ENCODE measurements around the gene CRACR2A.

Gene CRACR2A

GRCh38 chr12:3613641-3614395 is 139.1 kb downstream of the CRACR2A start:
- DNase-seq: no peak

DNA sequence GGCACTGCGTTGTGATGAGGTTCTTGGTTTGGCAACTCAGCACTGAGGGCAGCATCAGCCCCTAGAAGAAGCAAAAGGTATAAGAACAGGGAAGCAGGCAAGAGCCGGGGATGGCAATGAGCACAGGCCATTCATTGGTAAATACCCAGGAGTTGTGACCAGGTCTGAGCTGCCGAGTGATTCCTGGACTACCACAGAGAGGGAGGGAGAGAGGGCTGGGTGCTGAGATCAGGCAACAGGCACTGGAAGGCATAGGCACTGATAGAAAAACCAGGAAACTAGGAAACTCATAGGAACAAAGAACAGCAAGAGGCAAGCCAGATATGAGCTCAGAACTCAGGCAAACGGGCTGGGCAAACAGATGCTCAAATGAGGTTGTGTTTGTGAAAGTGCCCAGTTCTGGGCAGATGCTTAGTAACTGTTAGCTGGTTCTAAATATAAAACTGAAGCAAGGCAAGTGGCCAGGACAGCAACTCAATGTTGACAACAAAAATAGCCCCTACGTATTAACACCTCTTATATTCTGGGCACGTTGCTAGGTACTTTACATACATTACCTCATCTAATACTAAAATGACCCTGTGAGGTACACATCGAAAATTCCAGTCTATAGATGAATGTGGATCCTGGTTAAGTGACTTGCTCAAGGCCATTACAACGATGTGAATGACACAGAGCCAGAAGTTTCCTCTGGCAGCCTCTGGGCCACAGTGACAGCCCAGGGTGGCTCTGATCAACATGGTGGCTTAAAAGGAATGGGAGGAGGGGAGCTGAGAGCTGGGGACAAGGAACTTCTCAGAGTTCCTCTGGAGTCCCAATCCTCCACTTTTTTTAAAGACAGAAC is 140.8 kb downstream of the CRACR2A start:
- DNase-seq: no peak

GRCh38 chr12:3607821-3608220 is 145.1 kb downstream of the CRACR2A start:
- DNase-seq: no peak

- no peak for DNase-seq
Measured at GRCh38 chr12:3607039-3607720, 145.7 kb downstream of the CRACR2A start.

GRCh38 chr12:3606128-3606527 is 146.8 kb downstream of the CRACR2A start:
- no peak for DNase-seq

DNA sequence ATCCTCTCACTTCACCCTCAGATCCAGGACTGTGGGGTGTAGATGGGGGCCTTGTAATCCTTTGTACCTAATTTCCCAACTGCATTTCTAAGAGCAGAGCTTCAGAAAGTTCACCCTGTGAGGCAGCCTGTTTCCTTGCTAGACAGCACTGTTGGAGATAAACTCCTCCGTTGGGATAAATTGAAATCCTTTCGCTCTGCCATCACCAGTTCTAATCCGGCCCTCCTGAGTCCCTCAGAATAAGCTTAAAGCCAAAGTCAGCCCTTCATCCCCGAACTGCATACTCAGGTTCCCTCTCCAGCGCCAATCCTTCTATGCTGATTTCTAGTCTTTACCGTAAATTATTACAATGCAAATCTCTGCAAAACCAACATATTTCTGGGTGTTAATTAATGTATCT is 147.2 kb downstream of the CRACR2A start:
- DNase-seq: no peak

GRCh38 chr12:3604748-3605586 is 147.9 kb downstream of the CRACR2A start:
- peak; percentile 45 for DNase-seq

GRCh38 chr12:3604286-3604685 is 148.6 kb downstream of the CRACR2A start:
- no peak for DNase-seq

DNA sequence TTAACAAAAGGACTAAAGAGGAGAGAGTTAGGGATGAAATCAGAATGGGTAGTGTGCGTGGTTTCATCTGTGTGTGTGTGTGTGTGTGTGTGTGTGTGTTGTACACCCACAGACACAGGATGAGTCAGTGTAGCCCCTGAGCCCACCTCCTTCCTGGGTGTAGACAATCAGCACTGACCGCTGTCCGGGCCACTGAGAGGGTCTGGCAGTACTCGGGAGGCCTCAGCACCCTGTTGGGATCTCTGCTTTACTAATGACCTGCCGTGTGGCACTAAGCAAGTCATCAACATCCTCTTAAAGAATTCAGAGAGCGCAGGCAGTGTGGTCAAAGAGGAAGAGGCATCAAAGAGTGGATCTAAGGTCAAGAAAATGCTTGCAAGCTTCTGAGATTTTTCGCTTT is 149.3 kb downstream of the CRACR2A start:
- no peak for DNase-seq

DNA sequence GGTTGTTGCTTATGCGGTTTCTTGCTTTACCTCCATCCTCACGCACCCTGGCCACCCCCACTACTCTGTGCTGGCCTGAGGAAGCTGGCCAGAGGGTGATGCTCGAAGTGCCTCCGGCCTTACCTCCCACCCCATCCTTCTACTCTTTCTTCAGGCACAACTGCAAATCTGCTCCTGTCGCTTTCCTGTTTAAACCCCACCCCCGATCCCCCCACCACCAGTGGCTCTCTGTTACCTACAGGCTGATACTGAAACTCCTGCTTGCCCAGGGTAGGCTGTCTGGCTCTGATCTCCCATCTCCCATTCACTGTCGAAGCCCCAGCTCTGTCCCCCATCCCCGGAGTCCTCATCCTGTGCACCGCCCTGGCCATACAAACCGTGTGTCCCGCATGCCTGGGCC is 150.4 kb downstream of the CRACR2A start:
- no peak for DNase-seq

- no peak for DNase-seq
Measured at GRCh38 chr12:3601461-3602150, 151.3 kb downstream of the CRACR2A start.

- DNase-seq: no peak
Measured at GRCh38 chr12:3600951-3601350, 152.0 kb downstream of the CRACR2A start.

DNA sequence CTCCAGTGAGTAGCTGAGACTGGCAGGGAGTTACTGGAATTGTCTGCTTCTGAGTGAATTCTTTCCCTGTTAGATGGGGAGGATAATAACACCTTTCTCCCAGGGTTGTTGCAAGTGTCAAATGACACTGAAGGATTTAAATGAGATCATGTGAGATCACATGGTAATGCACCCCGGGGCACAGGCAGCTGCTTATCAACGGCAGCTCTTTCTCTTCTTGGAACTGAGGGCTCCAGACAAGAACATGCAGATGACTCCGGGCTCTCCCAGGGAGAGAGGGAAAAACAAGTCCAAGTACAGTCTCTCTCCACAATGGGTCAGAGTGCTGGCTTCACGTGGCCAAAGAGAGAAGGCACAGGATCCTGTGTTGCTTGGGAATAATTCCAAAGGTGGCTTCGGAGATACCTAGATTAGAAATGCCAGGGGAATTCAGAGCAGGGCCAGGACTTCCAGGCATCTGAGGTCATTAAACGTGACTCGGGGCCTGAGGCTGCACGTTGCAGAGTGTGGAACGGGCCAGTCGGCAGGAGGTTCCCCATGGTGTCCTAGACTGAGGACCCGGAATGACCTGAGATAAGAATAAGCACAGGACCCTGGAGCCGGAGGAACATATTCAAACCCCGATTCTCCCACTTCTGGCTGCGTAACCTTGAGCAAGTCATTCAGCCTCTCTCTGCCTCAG is 152.7 kb downstream of the CRACR2A start:
- no peak for DNase-seq

DNA sequence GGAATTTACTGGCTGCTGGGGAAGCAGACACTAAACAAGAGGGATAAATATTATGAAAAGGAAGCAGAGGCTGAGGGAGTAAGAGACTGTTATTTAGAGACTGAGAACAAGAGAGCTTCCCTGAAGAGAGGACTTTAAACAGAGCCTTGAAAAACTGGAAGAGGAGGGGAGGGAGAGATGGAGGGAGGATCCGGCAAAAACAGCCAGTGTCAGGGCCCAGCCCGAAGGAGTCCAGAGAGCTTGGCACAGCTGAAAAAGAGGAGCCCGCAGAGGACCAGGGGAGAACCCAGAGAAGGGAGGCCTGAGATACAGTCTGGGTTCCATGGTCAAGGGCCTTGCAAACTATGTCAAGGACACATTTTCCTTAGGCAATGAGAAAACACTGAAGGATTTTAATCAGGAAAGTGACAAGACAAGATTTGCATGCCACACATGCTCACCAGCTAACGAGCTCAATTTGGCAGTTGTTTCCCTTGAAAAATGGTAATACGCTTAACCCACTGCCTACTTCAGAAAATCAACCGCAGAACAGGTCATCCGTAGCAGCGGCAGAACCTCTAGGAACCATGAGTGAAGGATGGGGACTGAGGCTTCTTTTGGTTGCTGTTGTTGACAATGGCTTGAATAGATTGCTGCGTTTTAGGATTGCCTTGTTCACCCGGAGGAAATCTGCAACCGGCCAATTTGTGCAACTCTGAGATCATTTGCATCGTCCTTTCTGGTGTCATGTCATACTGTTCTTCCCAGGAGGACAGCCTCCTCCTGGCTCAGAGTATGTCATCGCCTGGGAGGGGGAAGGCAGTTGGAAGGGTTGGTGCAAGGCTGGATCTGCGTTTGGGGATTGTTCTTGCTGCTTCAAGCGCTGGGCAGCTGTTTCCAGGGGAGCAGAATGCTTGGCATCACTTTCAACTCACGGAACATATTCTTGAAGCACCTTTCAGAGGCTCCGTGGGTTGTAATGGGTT is 153.7 kb downstream of the CRACR2A start:
- no peak for DNase-seq

DNA sequence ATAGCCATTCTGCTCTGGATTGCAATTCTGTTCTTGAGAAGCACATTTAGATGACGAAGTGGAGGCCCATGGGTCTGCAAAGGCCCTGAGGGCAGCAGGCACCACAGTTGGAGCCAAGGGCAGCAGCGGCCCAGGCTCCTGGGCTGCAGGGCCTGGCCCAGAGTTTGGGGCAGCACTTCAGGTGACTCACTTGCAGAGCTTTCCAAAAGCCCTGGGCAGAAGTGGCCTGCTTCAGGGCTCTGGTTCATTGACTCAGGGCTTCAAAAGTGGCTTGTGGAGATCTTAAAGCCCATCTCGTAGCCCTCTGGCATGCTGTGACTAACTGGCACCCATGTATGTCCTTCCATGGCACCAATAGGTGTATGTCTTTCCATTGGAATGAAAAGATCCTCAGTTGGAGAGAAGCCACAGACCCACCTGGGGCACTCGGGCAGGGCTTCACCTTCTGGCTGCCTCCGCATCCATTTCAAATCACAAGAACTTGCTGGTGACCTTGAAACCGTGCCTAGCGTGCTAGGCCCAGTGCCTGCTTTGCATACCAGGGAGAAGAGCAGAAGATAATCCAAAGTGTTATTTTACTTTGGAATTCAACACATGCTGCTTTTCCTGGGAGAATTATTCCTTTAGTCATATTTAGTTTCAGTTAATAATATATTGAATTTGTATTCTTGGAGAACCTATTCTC is 155.2 kb downstream of the CRACR2A start:
- DNase-seq: no peak

DNA sequence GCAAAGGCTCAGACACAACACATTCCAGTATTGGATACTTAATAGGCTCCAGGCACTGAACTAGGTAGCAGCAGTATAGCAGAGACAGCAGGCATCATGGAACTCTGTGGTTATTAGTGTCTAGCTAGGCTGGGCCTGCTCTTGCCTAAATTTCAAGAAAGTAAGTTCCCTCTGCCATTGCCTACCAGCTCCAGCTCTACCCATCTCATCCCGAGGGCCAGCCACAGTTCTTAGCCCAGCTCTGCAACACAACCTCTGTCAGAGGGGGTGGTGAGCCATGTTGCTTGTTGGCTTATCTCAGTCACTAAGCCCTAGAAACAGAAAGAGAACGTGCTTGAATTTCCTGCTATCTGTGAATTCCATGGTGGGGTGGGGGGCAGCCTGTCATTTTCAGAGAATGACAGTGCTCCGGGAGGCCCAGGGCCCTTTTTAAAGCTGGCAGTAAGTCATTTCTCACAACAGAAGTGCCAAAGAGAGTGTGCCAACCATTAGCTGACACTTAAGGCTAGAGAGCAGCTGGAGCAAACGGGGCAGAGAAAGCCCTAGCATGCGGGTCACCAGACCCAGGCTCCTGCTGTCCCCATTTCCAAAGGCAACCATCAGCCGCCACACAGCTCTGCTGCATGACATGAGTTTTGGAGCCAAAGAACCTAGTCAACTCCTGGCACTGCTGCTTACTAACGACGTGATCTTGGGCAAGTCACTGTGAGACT is 156.1 kb downstream of the CRACR2A start:
- DNase-seq: no peak

GRCh38 chr12:3595721-3596120 is 157.2 kb downstream of the CRACR2A start:
- DNase-seq: no peak

DNA sequence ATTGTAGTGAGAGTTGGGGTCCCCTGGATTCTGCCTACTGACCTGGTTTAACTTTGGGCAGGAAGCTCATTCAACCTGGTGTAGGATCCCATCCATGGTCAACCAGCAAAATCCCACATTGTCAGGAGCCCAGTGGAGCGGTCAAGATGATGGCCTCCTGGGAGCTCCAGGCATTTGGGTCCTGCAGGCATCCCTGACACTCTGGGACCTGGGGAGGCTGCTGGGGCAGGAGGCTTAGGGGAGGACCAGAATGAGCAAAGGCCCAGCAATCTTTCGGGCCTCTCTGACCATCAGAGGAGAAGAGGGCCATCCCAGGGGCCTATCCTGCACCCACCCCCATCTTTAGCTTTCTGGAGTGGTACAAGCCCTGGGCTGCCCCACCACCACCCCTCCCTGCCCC is 157.9 kb downstream of the CRACR2A start:
- DNase-seq: no peak

DNA sequence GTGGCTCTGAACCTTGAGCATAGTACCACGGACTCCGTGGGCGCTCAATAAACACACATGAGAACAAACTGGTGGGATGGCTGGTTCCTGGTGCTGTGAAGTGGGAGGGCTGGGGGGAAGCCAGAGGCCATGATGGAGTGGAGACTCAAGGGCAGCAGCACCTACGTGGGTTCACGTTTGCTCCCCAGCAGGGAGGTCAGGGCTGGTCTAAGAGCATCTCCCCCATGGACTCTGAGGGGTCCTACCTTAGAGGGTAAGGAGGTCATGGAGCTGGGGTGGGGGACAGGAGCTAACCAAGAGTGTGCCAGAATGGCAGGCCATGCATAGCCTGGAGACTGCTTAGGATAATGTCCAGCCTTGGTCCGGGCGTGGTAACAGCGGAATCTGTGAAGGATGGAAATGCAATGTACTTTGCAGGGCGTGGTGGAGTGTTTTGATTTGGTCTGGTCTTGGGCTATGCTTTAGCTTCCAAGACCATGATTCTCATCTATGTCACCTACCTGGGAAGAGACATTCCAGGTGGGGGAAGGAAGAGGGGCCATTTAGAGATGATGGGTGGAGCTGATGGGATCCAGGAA is 158.9 kb downstream of the CRACR2A start:
- DNase-seq: no peak

Measured in right hindlimb (tissue), 1 donor.